Activated CD4-positive, alpha-beta T cell treated with anti-CD3 and anti-CD28 coated beads, Interleukin-2, amount 50 U/mL, for 24 hours (primary cell): Measurements from ENCODE around the gene ZSWIM6.
"Not testable (repeated sequence)": the region's sequence is repeated elsewhere in the genome, so short reads cannot be mapped to it uniquely, and the experiment has no call there.

Experiments
- DNase-seq, 2 donors: peaks; one replicate each; pipeline ENCODE4 v3.0.0-alpha.2; 2020; ENCODE audit warnings: low read depth in 1 of 2, low spot score in 1 of 2

ZSWIM6 gene

GRCh38 chr5:61405511-61406295, 73.6 kb downstream of the ZSWIM6 start:
- no peak for DNase-seq

GRCh38 chr5:61406497-61406896, 74.4 kb downstream of the ZSWIM6 start:
- not testable (repeated sequence) for DNase-seq

GRCh38 chr5:61407706-61408270, 75.7 kb downstream of the ZSWIM6 start:
- no peak for DNase-seq

- DNase-seq = peak; percentile 90 to 96
These were observed 76.6 kb downstream of the ZSWIM6 start for GRCh38 chr5:61408476-61409168.

- no peak for DNase-seq
These were observed 77.5 kb downstream of the ZSWIM6 start for GRCh38 chr5:61409568-61409967.

GRCh38 chr5:61410811-61411210, 78.8 kb downstream of the ZSWIM6 start:
- DNase-seq = no peak

GRCh38 chr5:61412361-61412760, 80.3 kb downstream of the ZSWIM6 start:
- DNase-seq = no peak

GRCh38 chr5:61413205-61413604, 81.1 kb downstream of the ZSWIM6 start:
- DNase-seq = not testable (repeated sequence)

- no peak for DNase-seq
These were observed 82.7 kb downstream of the ZSWIM6 start for GRCh38 chr5:61414806-61415205.

GRCh38 chr5:61416010-61416409, 84.0 kb downstream of the ZSWIM6 start:
- no peak for DNase-seq

- DNase-seq = no peak
These were observed 84.4 kb downstream of the ZSWIM6 start for GRCh38 chr5:61416420-61416819.

- no peak for DNase-seq
These were observed 85.3 kb downstream of the ZSWIM6 start for GRCh38 chr5:61417340-61417739.

GRCh38 chr5:61417851-61418250, 85.8 kb downstream of the ZSWIM6 start:
- DNase-seq = no peak

- DNase-seq = no peak
These were observed 87.0 kb downstream of the ZSWIM6 start for GRCh38 chr5:61419106-61419505.

- no peak for DNase-seq
These were observed 88.0 kb downstream of the ZSWIM6 start for GRCh38 chr5:61420016-61420415.

- not testable (repeated sequence) for DNase-seq
These were observed 89.2 kb downstream of the ZSWIM6 start for GRCh38 chr5:61421262-61421661.

- no peak for DNase-seq
These were observed 91.6 kb downstream of the ZSWIM6 start for GRCh38 chr5:61423487-61424145.

- DNase-seq = no peak
These were observed 93.9 kb downstream of the ZSWIM6 start for GRCh38 chr5:61425918-61426317.

- DNase-seq = no peak
These were observed 97.8 kb downstream of the ZSWIM6 start for GRCh38 chr5:61429906-61430305.

- DNase-seq = no peak
These were observed 100.0 kb downstream of the ZSWIM6 start for GRCh38 chr5:61431923-61432620.

GRCh38 chr5:61435368-61435767, 103.3 kb downstream of the ZSWIM6 start:
- DNase-seq = no peak
